ENCODE measurements around the gene PLEKHG4B.

PLEKHG4B gene

DNA sequence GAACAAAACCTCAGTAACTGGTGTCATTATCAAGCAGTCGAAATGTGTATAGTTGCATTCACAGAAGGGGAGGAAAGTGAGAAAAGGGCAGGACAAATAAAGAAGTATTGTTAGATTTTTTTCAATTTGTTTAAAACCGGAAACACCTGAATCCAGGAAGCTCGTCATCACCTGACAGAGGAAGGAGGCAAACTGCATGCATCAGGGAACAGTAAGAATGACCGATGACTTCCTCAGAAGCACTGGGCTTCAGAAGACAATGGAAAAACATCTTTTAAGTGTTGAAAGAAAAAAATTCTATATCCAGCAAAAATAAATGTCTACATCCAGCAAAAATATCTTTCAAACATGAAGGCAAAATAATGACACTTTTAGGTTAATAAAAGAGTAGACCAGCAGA is 29.5 kb downstream of the PLEKHG4B start:
- no peak for TF ChIP-seq ZFX (IDR thresholded peaks at IDR 0.05)
- TF ChIP-seq, protein P1, sequence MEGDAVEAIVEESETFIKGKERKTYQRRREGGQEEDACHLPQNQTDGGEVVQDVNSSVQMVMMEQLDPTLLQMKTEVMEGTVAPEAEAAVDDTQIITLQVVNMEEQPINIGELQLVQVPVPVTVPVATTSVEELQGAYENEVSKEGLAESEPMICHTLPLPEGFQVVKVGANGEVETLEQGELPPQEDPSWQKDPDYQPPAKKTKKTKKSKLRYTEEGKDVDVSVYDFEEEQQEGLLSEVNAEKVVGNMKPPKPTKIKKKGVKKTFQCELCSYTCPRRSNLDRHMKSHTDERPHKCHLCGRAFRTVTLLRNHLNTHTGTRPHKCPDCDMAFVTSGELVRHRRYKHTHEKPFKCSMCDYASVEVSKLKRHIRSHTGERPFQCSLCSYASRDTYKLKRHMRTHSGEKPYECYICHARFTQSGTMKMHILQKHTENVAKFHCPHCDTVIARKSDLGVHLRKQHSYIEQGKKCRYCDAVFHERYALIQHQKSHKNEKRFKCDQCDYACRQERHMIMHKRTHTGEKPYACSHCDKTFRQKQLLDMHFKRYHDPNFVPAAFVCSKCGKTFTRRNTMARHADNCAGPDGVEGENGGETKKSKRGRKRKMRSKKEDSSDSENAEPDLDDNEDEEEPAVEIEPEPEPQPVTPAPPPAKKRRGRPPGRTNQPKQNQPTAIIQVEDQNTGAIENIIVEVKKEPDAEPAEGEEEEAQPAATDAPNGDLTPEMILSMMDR (conservative IDR thresholded peaks at IDR 0.05), result no peak
- H3K27ac ChIP-seq, result no peak overlapping the region

DNA sequence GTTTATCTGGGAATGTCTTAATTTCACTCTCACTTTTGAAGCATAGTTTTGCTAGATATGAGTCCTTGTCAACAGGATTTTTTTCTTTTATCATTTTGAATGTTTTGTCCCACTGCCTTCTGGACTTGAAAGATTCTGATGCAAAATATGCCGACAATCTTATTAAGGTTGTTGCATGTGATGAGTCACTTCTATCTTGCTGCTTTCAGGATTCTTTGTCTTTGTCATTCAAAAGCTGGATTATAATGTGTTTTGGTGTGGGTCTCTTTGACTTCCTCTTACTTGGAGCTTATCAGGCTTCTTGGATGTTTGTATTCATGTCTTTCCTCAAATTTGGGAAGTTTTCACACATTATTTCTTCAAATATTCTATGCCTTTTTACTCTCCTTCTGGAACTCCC is 33.8 kb downstream of the PLEKHG4B start:
- H3K27ac ChIP-seq, result no peak overlapping the region
- TF ChIP-seq ZFX (IDR thresholded peaks at IDR 0.05), result no peak
- TF ChIP-seq, protein P1 (conservative IDR thresholded peaks at IDR 0.05), result no peak

DNA sequence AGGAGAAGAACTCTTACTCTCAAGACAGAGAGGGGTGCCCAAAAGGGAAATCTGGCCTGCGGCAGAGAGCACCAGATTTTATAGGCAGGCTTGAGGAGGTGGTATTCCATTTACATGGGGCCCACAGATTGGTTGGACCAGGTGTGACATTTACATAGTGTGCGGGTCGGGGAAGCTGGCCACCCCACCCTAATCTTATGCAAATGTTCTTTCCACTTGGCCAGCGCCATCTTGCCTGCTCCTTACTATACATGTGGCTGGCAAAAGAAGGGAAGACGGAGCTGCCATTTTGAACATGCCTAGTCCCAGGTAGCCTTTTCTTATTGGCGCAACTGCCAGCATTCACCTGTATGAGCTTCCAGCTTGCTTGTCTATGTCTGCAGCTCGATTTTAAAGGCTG is 34.8 kb downstream of the PLEKHG4B start:
- TF ChIP-seq ZFX (IDR thresholded peaks at IDR 0.05), result no peak
- H3K27ac ChIP-seq, result no peak overlapping the region

DNA sequence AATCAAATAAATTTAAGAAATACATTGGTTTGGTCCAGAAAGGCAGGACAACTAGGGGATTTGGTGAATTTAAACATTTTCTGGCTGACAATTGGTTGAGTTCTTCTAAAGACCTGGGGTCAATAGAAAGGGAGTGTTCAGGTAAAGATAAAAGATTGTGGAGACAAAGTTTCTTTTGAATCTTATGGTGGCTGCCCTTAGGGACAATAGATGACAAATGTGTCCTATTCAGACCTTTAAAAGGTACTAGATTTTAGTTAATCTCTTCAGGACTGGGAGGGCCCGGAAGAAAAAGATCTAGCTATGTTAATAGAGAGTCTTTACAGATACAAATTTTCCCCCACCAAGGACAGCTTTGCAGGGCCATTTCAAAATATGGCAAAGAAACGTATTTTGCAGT is 35.9 kb downstream of the PLEKHG4B start:
- no peak overlapping the region for H3K27ac ChIP-seq
- TF ChIP-seq, protein P1 (conservative IDR thresholded peaks at IDR 0.05), result no peak
- no peak for TF ChIP-seq ZFX (IDR thresholded peaks at IDR 0.05)

DNA sequence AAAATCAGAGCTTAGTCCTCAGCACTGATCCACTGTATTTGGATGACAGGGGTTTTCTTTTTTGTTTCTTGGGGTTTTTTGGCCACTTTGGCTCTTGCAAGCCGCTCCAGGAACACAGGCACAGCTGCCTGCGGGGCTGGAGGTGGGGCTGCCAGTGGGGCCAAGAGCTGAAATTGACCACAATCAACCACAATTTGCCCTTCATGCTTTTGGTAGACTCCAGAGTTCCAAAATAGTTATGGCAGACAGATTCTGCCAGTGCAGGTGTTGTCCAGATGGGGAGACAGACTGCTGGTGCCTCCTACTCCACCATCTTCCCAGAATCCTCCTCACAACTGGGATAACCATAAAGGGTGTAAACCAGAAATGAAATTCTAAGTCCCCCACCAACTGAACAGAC is 36.5 kb downstream of the PLEKHG4B start:
- no peak for TF ChIP-seq ZFX (IDR thresholded peaks at IDR 0.05)
- TF ChIP-seq, protein P1 (conservative IDR thresholded peaks at IDR 0.05), result no peak
- H3K27ac ChIP-seq, result no peak overlapping the region

DNA sequence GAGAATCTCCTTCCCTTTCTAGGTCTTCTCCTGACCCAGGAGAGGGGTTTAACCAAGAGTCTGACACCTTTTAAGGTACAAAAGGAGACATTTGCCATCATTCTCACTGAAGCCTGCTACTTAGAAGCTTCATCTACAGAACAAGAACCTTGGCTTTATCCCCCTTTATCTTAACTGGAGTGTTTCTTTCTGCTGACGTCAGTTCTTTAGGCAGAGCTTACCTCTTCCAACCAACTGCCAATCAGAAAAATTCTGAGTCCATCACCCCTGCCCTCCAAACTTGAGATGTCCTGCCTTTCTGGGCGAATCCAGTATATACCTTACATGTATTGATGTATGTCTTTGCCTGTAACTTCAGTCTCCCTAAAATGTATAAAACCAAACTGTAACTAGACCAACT is 37.2 kb downstream of the PLEKHG4B start:
- no peak overlapping the region for H3K27ac ChIP-seq
- TF ChIP-seq, protein P1 (conservative IDR thresholded peaks at IDR 0.05), result no peak
- TF ChIP-seq ZFX (IDR thresholded peaks at IDR 0.05), result no peak

DNA sequence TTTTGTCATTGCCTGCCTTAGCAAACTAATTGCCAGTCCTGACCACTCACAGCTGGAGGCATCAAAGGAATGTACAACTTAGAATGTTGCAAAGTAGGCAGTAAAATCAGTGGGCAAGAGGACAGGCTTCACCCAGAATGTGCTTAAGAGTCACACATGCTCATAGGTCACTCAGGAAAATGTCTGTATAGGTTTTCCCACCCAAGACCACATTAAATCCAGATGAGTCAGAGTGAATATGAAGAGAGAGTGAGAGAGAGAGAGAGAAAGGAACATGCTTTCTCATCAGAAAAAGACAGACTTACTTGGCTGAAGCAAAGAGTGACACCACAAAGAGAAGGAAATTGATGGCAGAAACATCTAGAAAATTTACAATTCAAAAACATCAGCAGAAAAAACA is 37.9 kb downstream of the PLEKHG4B start:
- H3K27ac ChIP-seq, result no peak overlapping the region
- TF ChIP-seq, protein P1 (conservative IDR thresholded peaks at IDR 0.05), result no peak
- TF ChIP-seq ZFX (IDR thresholded peaks at IDR 0.05), result no peak

DNA sequence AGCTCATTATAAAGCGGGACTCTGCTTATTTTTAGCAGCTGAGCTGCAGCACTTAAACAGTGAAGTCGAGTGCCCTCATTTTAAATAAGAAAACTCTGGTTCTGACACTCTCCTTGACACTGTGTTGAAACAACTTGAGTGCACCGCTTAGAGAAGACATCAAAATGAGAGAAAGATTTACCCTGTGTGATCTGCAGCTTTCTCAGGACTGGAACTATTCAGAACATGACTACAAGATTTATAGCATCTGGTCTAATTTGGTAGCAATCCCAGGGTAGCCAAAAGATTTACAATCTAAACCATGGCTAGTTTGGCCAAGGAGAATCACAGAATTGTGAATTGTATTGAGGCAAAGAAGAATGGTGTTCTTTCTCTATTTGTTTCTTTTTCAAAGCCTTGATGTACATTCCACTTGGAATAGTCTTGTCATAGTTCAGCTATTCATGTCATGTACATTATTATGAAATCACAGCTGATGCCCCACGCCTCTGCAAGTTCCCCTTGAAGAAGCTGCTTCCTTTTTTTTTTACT is 38.7 kb downstream of the PLEKHG4B start:
- no peak overlapping the region for H3K27ac ChIP-seq
- TF ChIP-seq, protein P1 (conservative IDR thresholded peaks at IDR 0.05), result no peak
- no peak for TF ChIP-seq ZFX (IDR thresholded peaks at IDR 0.05)
